Breast epithelium (tissue), 3 donors: ENCODE measurements around the gene PHKB.

Source experiments
- POLR2A ChIP-seq: fragments of 450-650 bp; IDR thresholded peaks from one replicate; pipeline ENCODE4 v1.6.1; 2016; ENCODE audit warnings: antibody characterized with exemption, mild to moderate bottlenecking, moderate library complexity
- POLR2AphosphoS5 ChIP-seq, 3 donors: sonication (generic); formaldehyde crosslinking; IDR thresholded peaks; one replicate each; pipeline ENCODE4 v1.6.1; 2017; ENCODE audit warnings: antibody characterized with exemption in 3 of 3
- TF ChIP-seq, protein P1 (sequence below), 3 donors: fragments of 450-650 bp; IDR thresholded peaks; one replicate each; pipeline ENCODE4 v1.5.1; 2016 to 2017; ENCODE audit warnings: antibody characterized with exemption in 3 of 3, mild to moderate bottlenecking in 3 of 3, moderate library complexity in 3 of 3

DNA sequence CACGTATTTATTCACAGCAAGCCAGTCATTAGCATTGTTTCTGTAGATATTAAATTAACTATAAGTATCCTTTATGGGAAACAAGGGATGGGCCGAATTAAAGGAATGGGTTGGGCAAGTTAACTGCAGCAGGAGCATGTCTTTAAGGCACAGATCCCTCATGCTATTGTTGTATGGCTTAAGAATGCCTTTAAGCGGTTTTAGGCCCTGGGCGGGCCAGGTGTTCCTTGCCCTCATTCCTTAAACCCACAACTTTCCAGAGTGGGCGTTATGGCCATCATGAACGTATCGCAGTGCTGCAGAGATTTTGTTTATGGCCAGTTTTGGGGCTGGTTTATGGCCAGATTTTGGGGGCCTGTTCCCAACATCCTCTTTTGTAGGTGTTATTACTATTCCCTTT is 9.1 kb downstream of the PHKB start:
- TF ChIP-seq POLR2AphosphoS5 (IDR thresholded peaks at IDR 0.05): no peak
- TF ChIP-seq, protein P1, sequence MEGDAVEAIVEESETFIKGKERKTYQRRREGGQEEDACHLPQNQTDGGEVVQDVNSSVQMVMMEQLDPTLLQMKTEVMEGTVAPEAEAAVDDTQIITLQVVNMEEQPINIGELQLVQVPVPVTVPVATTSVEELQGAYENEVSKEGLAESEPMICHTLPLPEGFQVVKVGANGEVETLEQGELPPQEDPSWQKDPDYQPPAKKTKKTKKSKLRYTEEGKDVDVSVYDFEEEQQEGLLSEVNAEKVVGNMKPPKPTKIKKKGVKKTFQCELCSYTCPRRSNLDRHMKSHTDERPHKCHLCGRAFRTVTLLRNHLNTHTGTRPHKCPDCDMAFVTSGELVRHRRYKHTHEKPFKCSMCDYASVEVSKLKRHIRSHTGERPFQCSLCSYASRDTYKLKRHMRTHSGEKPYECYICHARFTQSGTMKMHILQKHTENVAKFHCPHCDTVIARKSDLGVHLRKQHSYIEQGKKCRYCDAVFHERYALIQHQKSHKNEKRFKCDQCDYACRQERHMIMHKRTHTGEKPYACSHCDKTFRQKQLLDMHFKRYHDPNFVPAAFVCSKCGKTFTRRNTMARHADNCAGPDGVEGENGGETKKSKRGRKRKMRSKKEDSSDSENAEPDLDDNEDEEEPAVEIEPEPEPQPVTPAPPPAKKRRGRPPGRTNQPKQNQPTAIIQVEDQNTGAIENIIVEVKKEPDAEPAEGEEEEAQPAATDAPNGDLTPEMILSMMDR (IDR thresholded peaks at IDR 0.05): no peak
- no peak for TF ChIP-seq POLR2A
